Osteocyte (in vitro differentiated cells): ENCODE measurements around the gene WBP2. TPM values are rescaled to one million over a fixed set of nuclear protein-coding genes. Genes with fewer than 3 reads are reported as not detected.

ENCODE experiments used
- DNase-seq: peaks from one replicate; pipeline ENCODE4 v3.0.0; 2021; ENCODE audit warnings: mixed read lengths; ENCODE audit not compliant: unreplicated experiment; ENCODE audit errors: extremely low spot score
- H3K27ac Mint-ChIP-seq: one replicate; pipeline ENCODE4 v1.8.0; 2021; ENCODE audit warnings: mild to moderate bottlenecking, mixed read lengths; ENCODE audit not compliant: unreplicated experiment
- H3K27me3 Mint-ChIP-seq: one replicate; pipeline ENCODE4 v1.8.0; 2021; ENCODE audit warnings: mixed read lengths; ENCODE audit not compliant: unreplicated experiment
- H3K36me3 Mint-ChIP-seq: one replicate; pipeline ENCODE4 v1.8.0; 2021; ENCODE audit warnings: mixed read lengths; ENCODE audit not compliant: unreplicated experiment
- H3K4me1 Mint-ChIP-seq: one replicate; pipeline ENCODE4 v1.8.0; 2021; ENCODE audit warnings: mixed read lengths; ENCODE audit not compliant: unreplicated experiment
- H3K4me3 Mint-ChIP-seq: one replicate; pipeline ENCODE4 v1.8.0; 2021; ENCODE audit warnings: mild to moderate bottlenecking, moderate library complexity, mixed read lengths; ENCODE audit not compliant: unreplicated experiment
- H3K9me3 Mint-ChIP-seq: one replicate; pipeline ENCODE4 v1.8.0; 2021; ENCODE audit warnings: mixed read lengths; ENCODE audit not compliant: unreplicated experiment
- total RNA-seq: library from RNA; stranded (reverse); gene quantifications from 2 replicates; pipeline ENCODE4 v1.2.1, GENCODE V29; 2021
- TF ChIP-seq, protein P1 (sequence below): fragments of 200-600 bp; sonication (generic); IDR thresholded peaks from 2 replicates; pipeline ENCODE4 v1.5.0; 2021; ENCODE audit warnings: antibody characterized with exemption, mild to moderate bottlenecking, moderate library complexity

WBP2 gene
- total RNA-seq, 1 donor from 2014 or later, result 88.2 TPM

DNA sequence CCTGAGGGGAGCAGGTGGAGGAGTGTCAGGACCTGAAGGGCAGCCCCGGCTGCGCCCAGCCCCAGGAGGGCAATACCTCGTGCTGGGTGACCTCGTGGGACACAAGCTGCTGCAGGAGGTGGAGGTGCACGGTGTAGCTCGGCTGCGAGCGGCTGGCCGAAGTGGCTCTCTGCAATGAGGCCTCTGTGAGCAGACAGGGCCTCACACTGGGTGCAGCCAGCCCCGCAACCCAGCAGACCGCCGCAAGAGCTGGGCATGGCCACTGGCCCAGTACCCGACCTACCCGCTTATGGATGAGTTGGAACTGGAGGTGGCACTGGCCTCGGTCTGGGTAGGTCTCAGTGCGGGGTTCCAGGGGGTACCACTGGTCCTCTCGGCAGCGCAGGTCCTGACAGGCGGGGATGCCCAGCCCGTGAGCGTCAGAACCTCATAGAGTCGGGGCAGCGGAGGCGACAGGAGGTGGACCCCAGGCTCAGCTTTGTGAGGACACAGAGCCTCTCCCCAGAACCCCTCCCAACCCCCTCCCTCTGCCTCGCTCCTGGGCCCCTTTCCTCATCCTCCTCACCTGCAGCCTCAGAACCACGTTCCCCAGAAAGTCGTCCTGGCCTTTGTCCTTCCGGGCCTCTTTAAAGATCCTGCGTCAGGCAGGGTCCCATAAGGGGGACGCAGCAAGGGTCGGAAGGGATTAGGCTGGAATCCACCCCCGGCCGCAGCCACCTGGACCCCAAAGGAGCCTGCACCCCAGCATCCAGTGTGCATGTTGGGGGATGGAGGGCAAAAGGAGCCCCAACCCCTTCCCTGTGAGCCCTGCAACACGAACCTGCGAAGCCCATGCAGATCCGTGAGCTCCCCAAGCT, 15.0 kb downstream of the WBP2 start:
- Mint-ChIP-seq H3K27ac (no peak overlapping the region), H3K9me3 (no peaks in the 10 kb centered on the region), H3K4me3 (no peak overlapping the region), H3K36me3 (no peaks in the 10 kb centered on the region), H3K4me1 (peaks cover 5% of the 10 kb centered on the region), H3K27me3 (no peaks in the 10 kb centered on the region)
- TF ChIP-seq, protein P1, sequence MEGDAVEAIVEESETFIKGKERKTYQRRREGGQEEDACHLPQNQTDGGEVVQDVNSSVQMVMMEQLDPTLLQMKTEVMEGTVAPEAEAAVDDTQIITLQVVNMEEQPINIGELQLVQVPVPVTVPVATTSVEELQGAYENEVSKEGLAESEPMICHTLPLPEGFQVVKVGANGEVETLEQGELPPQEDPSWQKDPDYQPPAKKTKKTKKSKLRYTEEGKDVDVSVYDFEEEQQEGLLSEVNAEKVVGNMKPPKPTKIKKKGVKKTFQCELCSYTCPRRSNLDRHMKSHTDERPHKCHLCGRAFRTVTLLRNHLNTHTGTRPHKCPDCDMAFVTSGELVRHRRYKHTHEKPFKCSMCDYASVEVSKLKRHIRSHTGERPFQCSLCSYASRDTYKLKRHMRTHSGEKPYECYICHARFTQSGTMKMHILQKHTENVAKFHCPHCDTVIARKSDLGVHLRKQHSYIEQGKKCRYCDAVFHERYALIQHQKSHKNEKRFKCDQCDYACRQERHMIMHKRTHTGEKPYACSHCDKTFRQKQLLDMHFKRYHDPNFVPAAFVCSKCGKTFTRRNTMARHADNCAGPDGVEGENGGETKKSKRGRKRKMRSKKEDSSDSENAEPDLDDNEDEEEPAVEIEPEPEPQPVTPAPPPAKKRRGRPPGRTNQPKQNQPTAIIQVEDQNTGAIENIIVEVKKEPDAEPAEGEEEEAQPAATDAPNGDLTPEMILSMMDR, result no peak
- DNase-seq, result no peak

DNA sequence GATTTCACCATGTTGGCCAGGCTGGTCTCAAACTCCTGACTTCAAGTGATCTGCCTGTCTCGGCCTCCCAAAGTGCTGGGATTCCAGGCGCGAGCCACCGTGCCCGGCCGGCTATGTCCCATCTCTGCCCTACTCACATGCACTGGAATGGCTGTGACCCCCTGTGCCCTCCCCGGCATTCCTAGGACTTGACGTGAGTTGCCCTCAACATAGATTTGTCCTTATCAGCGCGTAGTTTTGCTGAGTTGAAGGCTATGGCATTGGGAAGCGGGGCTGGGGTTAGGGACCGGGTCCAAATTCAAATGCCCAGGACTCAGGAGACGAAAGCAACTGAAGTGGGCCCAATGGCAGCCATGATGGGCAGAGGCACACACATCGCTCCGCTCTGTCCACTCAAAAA, 16.7 kb downstream of the WBP2 start:
- H3K27ac Mint-ChIP-seq, result no peak overlapping the region
- no peaks in the 10 kb centered on the region for H3K9me3 Mint-ChIP-seq
- no peaks in the 10 kb centered on the region for H3K36me3 Mint-ChIP-seq
- DNase-seq, result no peak
- no peaks in the 10 kb centered on the region for H3K4me1 Mint-ChIP-seq
- no peak overlapping the region for H3K4me3 Mint-ChIP-seq
- TF ChIP-seq, protein P1, result no peak
- no peaks in the 10 kb centered on the region for H3K27me3 Mint-ChIP-seq

DNA sequence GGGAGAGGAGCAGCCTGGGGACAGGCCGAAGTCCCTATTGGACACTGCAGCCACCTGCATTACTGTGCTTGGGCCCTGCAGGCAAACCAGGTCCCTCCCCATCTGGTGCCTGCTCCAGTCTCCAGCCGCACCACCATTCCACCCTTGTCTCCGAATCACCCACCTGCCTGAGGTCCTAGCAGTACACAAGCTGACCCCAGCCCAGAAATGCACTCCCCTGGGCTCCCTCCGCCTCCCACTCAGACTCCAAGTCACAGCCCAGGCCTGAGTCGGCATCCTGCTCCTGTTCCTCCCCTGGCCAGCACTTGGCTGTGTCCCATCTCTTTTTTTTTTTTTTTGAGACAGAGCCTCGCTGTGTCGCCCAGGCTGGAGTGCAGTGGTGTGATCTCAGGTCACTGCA, 17.2 kb downstream of the WBP2 start:
- TF ChIP-seq, protein P1, result no peak
- no peak for DNase-seq
- Mint-ChIP-seq H3K9me3 (no peaks in the 10 kb centered on the region), H3K36me3 (no peaks in the 10 kb centered on the region), H3K27me3 (no peaks in the 10 kb centered on the region), H3K4me1 (no peaks in the 10 kb centered on the region), H3K27ac (no peak overlapping the region), H3K4me3 (no peak overlapping the region)

DNA sequence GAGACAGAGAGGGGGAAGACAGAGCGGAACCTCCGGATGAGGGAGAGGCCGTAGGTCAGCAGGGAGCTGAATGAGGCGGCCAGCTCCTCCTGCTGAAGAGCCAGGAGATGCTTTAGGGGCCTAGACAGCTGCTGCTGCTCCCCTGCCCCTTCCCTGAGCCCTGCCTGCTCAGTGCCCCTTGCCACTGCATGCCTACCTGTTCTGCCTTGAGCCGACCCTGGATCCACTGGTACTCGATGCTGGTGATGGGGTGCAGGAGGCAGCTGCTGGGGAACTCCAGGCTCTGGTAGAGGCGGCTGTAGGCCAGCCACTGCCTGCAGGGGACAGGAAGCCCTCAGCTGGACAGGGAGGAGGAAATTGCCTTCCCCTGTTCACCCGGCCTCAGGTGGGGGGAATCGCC, 18.5 kb downstream of the WBP2 start:
- no peak for DNase-seq
- TF ChIP-seq, protein P1, result no peak
- H3K36me3 Mint-ChIP-seq, result no peaks in the 10 kb centered on the region
- no peaks in the 10 kb centered on the region for H3K4me1 Mint-ChIP-seq
- no peaks in the 10 kb centered on the region for H3K27me3 Mint-ChIP-seq
- H3K9me3 Mint-ChIP-seq, result no peaks in the 10 kb centered on the region
- no peak overlapping the region for H3K27ac Mint-ChIP-seq
- no peak overlapping the region for H3K4me3 Mint-ChIP-seq

DNA sequence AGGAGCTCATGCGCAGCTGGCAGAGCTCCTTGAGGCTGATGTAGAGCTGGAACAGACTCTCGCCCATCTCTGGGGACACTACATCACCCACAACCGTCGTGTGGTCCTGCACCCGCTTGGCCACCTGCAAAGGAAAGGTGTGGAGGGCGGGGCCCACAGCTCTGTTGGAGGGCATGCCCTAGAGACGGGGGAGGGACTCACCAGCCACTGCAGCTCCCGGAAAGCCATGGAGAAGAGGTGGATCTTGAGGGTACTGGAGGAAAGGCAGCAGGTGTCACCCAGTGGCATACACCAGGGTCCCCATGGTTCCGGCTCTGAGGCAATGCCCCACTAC, 19.5 kb downstream of the WBP2 start:
- Mint-ChIP-seq H3K4me1 (no peaks in the 10 kb centered on the region), H3K9me3 (no peaks in the 10 kb centered on the region), H3K36me3 (no peaks in the 10 kb centered on the region), H3K27ac (no peak overlapping the region), H3K27me3 (no peaks in the 10 kb centered on the region), H3K4me3 (no peak overlapping the region)
- no peak for DNase-seq
- TF ChIP-seq, protein P1, result no peak
